ENCODE data around the gene ABCG8.

GRCh38 chr2:43845181-43845580 lies 6.4 kb downstream of the ABCG8 start:
- TF ChIP-seq CTCF (IDR thresholded peaks at IDR 0.05): no peak
- no peak for TF ChIP-seq POLR2A (IDR thresholded peaks at IDR 0.05)
